ENCODE results near the gene PRKCQ.

DNA sequence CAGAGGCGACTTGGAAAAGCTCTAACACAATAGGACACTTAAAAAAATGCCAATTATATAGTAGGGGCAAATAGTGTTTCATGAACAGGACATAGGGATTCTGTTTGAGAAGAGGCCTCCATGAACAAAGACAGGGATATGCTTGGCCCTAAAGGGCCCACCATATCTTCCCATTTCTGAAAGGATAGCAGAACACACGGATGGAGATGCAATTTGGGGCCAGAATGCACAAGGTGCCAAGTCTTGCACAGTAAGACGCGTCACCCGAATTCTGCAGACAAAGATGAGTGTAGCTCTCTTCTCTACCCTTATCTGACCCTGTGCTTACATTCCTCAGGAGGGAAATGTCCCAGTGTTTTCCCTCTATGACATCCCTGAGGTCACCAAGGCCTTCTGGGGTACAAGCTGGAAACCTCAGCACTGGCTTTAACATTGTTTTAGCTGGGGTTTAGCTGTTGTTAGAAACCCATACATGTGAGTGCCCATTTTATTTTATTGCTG, 12.8 kb downstream of the PRKCQ start:
- TF ChIP-seq, protein P1, sequence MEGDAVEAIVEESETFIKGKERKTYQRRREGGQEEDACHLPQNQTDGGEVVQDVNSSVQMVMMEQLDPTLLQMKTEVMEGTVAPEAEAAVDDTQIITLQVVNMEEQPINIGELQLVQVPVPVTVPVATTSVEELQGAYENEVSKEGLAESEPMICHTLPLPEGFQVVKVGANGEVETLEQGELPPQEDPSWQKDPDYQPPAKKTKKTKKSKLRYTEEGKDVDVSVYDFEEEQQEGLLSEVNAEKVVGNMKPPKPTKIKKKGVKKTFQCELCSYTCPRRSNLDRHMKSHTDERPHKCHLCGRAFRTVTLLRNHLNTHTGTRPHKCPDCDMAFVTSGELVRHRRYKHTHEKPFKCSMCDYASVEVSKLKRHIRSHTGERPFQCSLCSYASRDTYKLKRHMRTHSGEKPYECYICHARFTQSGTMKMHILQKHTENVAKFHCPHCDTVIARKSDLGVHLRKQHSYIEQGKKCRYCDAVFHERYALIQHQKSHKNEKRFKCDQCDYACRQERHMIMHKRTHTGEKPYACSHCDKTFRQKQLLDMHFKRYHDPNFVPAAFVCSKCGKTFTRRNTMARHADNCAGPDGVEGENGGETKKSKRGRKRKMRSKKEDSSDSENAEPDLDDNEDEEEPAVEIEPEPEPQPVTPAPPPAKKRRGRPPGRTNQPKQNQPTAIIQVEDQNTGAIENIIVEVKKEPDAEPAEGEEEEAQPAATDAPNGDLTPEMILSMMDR (IDR thresholded peaks at IDR 0.05) = no peak
- no peak for TF ChIP-seq POLR2A (IDR thresholded peaks at IDR 0.05)

Data from breast epithelium (tissue), 3 donors.